SK-MEL-5 (cell line): ENCODE measurements around the gene ATP2C1. TPM values are rescaled to one million over a fixed set of nuclear protein-coding genes. Genes with fewer than 3 reads are reported as not detected.

ENCODE experiments used
- DNase-seq: peaks from one replicate; pipeline ENCODE4 v3.0.0-alpha.2; 2016; ENCODE audit warnings: low read depth, low spot score
- in situ Hi-C: cut with HindIII; loops from 2 replicates; pipeline ENCODE4 v1.10.0; 2016; ENCODE audit warnings: low sequenced_read_pairs, high pct_unique_total_duplicates, low pct_unique_long_range_greater_than_20kb
- total RNA-seq: library from RNA; depleted of rRNA; stranded (reverse); fragments of >200 nt; shearing (Covaris generic); gene quantifications from 2 replicates; pipeline ENCODE4 v1.2.3, GENCODE V29; 2014

ATP2C1 gene
- total RNA-seq, 1 experiment from 2014 or later, result 37.5 TPM

GRCh38 chr3:130925628-130926027 is 31.7 kb downstream of the ATP2C1 start:
- in situ Hi-C loops, result no loop called here
- DNase-seq, result no peak

- DNase-seq, result no peak
- in situ Hi-C loops, result no loop called here
Measured at GRCh38 chr3:130926504-130926903, 32.6 kb downstream of the ATP2C1 start.

DNA sequence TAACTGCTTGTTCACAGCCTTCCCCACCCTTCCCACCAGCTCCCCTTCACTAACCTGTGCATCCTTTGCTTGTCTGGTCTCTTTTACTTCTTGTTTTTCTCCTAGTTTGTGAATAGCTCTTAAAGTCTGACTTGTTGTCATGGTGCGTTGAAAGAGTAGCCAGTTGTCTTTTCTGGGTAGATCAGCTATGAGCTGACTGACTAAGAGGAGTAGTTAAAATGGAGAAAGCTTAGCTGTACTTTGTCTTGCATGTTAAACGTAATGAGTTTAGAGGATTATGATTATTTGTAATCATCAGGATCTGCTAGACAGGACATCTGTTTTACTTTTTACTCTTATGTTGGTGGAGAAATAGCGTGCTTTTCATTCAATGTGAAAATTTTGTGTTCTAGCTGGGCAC is 35.9 kb downstream of the ATP2C1 start:
- no peak for DNase-seq
- in situ Hi-C loops, result no loop called here

DNA sequence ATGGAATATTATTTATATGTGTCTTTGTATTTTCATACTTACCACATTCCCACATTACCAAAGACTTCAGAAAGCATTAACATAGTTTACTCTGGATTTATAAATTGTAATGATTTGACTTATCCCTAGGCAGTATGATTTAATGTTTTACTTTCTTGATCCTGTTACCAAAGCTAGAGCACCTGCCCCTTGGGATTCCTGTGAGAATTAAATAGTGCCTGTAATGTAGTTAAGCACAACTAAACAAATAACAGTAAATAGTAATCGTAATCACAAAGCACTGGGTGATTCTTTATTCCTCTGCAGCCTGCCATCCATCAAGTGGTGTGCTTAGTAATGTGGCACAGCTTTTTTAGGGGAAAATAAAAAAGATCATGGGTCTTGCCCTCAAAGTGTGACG is 39.1 kb downstream of the ATP2C1 start:
- DNase-seq, result no peak
- in situ Hi-C loops, result no loop called here

DNA sequence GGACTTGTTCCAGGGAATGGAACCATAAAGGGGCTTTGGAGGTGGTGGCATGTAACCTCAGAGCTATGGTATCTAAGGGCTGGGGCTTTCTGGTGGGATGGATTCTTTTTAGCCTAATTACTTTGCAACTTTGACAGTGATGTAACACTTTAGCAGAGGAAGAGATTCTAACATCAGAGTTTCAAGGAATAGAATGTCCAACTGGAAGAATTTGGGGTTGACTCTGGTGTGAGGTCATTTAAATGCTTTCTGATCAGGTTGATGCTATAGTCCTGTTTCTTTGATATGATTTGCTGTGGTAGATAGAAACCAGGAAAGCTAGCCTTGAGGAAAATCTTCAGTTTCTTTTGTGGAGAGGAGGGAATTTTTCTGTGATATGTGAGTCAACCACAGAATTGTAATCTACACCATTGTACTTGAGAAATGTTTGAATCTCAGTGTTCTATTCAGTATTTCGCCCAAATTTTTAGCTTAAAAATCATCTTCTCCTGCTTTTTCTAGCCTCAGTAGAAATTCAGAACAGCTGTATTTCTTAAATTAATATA is 40.0 kb downstream of the ATP2C1 start:
- no peak for DNase-seq
- in situ Hi-C loops, result no loop called here

DNA sequence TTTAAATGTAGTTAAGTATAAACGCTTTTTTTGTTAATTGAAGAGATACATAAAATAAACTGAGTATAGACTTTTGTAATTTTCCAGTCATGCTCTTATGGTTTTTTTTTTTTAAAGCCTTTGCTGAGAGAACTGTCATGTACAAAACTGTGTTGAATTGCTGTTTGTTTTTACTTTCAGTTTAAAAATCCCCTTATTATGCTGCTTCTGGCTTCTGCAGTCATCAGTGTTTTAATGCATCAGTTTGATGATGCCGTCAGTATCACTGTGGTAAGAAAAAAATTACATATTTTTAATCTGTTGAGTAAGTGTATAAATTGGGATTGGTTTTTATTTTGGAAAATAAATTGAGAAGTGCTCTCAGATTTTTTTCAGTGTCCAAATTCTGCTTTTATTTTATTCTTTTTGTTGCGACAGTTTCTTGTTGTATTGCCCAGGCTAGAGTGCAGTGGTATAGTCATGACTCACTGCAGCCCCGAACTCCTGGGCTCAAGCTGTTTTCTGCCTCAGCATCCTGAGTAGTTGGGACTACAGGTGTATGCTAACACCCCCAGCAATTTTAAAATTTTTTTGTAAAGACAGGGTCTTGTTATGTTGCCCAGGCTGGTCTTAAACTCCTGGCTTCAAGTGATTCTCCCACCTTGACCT is 40.7 kb downstream of the ATP2C1 start:
- in situ Hi-C loops, result no loop called here
- no peak for DNase-seq

- DNase-seq, result no peak
- in situ Hi-C loops, result no loop called here
Measured at GRCh38 chr3:130935761-130936492, 42.0 kb downstream of the ATP2C1 start.

DNA sequence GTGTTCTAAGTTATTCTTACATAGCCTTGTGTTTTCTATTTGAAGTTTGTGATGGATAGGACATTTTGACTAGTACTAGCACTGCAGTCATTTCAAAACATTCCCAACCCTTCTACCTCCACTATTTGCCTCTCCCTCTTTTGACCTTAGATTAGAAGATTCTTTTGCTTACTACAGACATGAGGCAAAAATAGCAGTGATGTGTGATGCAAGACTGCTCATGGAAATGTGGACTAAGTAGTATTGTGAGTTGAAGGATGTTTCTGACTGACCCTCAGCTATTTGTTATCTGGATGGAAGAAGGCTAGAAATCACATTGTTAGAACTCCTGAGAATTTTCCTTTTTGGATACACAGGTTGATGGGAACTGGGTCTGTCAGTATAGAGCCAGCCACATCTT is 45.9 kb downstream of the ATP2C1 start:
- DNase-seq, result no peak
- in situ Hi-C loops, result no loop called here

- in situ Hi-C loops, result no loop called here
- no peak for DNase-seq
Measured at GRCh38 chr3:130941793-130942192, 47.9 kb downstream of the ATP2C1 start.

DNA sequence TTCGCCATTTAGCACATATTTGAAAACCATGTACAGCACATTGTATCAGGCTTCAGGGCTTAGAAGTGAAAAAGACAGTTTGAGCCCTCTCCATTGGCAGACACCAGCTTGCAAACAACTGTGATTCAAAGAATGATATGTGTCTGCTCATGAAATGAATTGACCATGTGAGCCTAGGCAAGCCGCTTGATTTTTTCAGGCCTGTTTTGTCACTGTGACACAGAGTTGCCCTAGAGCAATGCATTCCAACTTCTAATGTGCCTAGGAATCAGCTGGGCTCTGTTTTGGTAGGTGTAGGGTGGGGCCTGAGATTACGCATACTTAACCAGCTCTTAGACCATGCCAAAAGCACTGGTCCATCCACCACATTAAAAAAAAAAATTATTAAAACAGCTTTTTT is 53.0 kb downstream of the ATP2C1 start:
- in situ Hi-C loops, result no loop called here
- no peak for DNase-seq

DNA sequence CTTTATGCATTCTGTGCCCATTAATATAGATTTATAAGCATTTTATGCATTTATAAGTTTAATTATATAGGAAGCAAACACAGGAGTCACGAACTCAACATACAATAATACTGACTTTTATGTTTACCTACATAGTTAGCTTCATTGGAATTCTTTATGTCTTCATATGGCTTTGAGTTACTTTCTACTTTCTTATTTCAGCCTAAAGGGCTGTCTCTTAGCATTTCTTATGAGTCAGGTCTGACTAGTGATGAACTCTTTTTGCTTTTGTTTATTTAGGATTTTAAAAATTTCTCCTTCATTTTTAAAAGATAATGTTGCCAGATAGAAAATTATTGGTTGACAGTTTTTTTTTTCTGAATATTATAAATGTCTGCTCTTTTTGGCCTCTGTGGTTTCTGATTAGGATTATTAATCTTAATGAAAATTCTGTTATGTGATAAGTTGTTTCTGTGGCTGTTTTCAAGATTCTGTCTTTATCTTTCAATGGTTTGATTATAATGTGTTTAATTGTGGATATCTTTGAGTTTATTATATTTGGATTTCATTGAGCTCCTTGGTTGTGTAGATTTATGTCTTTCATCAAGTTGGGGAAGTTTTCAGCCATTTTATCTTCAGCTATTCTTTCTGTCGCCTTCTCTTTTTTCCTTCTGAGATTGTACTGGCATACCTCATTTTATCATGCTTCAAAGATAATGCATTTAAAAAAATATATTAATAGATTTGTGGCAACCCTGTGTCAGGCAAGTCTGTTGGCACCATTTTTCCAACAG is 54.3 kb downstream of the ATP2C1 start:
- no peak for DNase-seq
- in situ Hi-C loops, result no loop called here

DNA sequence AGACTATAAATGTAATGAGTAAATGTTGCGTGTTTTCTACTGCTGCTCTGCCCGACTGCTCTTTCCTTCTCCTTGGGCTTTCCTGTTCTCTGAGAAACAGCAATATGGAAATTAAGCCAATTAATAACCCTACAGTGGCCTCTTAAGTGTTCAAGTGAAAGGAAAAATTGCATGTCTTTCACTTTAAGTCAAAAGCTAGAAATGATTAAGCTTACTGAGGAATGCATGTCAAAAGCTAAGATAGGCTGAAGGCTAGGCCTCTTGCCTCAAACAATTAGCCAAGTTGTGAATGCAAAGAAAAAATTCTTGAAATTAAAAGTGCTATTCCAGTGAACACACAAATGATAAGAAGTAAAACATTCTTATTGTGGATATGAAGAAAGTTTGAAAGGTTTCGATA is 55.0 kb downstream of the ATP2C1 start:
- DNase-seq, result no peak
- in situ Hi-C loops, result no loop called here

DNA sequence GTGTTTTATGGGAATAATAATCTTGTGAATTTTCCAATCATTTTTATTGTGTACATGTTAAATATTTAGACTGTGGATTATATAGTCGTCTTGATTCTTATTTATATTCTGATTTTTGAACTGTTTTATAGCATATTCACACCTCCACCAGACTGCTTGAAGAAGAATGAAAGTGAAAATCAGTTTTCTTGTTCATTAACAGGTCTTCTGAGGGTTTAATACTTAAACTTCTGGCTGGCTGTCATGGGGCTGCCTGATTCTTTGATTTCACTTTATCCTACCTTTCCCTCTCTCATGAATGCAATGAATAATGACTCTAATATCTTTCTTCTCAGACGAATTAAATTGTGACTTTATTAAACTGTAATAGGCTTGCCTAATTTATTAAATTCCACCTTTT is 56.2 kb downstream of the ATP2C1 start:
- in situ Hi-C loops, result no loop called here
- no peak for DNase-seq

- in situ Hi-C loops, result no loop called here
- no peak for DNase-seq
Measured at GRCh38 chr3:130950641-130951040, 56.8 kb downstream of the ATP2C1 start.

GRCh38 chr3:130955481-130955880 is 61.6 kb downstream of the ATP2C1 start:
- no peak for DNase-seq
- in situ Hi-C loops, result no loop called here

GRCh38 chr3:130956281-130956680 is 62.4 kb downstream of the ATP2C1 start:
- in situ Hi-C loops, result no loop called here
- DNase-seq, result no peak

DNA sequence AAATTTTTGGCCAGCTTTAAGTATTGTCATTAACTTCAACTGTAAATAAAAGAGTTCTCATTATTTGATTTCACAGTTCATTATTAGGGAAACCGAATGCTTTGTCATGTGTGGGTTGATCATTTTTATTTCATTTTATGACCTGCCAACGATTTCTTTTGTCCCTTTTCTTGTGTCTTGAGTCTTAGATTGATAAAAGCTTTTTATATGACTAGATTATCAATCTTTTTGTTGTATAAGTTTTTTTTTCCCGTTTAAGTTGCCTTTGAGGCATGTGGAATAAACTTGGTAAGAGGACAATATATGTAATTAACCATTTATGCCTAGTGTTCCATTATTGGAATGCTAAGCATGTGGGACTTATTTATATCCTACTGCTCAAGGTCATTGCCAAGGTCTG is 62.8 kb downstream of the ATP2C1 start:
- DNase-seq, result no peak
- in situ Hi-C loops, result no loop called here

- in situ Hi-C loops, result no loop called here
- no peak for DNase-seq
Measured at GRCh38 chr3:130960139-130960795, 66.4 kb downstream of the ATP2C1 start.
